ENCODE measurements around the gene BTNL2. TPM values are rescaled to one million over a fixed set of nuclear protein-coding genes. Genes with fewer than 3 reads are reported as not detected.

Gene BTNL2, protein sequence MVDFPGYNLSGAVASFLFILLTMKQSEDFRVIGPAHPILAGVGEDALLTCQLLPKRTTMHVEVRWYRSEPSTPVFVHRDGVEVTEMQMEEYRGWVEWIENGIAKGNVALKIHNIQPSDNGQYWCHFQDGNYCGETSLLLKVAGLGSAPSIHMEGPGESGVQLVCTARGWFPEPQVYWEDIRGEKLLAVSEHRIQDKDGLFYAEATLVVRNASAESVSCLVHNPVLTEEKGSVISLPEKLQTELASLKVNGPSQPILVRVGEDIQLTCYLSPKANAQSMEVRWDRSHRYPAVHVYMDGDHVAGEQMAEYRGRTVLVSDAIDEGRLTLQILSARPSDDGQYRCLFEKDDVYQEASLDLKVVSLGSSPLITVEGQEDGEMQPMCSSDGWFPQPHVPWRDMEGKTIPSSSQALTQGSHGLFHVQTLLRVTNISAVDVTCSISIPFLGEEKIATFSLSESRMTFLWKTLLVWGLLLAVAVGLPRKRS
- not detected for total RNA-seq

DNA sequence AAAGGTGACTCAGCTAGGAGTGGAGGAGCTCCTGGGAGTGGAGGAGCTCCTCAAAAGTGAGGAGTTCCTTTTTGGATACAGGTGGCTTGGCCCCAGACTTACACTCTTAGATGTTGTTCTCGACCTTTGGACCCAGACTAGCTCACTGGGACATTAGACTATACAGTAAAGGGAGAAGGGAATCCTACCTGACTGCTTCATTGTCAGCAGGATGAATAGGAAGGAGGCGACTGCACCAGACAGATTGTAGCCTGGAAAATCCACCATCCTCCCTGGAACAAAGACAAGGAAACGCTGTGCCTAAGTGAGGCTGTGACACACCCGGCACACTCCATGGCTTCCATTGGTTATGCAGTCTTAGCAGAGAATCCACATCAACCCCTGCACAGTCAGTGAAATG lies at the start of gene BTNL2:
Gene BTNL2, minus strand, starts transcription at position 325 of the 400 bp plus-strand sequence. Its CDS starts 58 bp downstream, at position 267.
- peaks cover 75% of the 10 kb centered on the region for H3K27me3 ChIP-seq
- no peaks in the 10 kb centered on the region for H3K36me3 ChIP-seq

GRCh38 chr6:32449088-32449736 lies 42.2 kb upstream of the BTNL2 start:
- 80 to 100% methylated on average over 2 of the region's 3 CpGs for WGBS, 2 donors (ENCODE audit: low coverage in 1 of 2)

More for the DNA sequence above, at the start of gene BTNL2:
- no peaks in the 10 kb centered on the region for H3K4me1 ChIP-seq
- TF ChIP-seq POLR2AphosphoS5 (IDR thresholded peaks at IDR 0.05) (no peak), POLR2A (IDR thresholded peaks at IDR 0.05) (no peak), EP300 (IDR thresholded peaks at IDR 0.05) (no peak), CTCF (IDR thresholded peaks at IDR 0.05) (no peak)
- no peak for ATAC-seq
- no peak within 1 kb of the TSS for H3K27ac ChIP-seq
- WGBS, 2 donors (ENCODE audit: low coverage in 1 of 2), result 46 to 60% methylated on average over 2 to 3 of the region's 4 CpGs
- no peaks in the 10 kb centered on the region for H3K9me3 ChIP-seq
- no peak within 1 kb of the TSS for H3K4me3 ChIP-seq

GRCh38 chr6:32447932-32448331 lies 41.0 kb upstream of the BTNL2 start:
- TF ChIP-seq POLR2A (IDR thresholded peaks at IDR 0.05) (no peak), CTCF (IDR thresholded peaks at IDR 0.05) (no peak), EP300 (IDR thresholded peaks at IDR 0.05) (no peak), POLR2AphosphoS5 (IDR thresholded peaks at IDR 0.05) (no peak)
- no peaks in the 10 kb centered on the region for H3K36me3 ChIP-seq
- no peak overlapping the region for H3K4me3 ChIP-seq
- no peaks in the 10 kb centered on the region for H3K9me3 ChIP-seq
- no peaks in the 10 kb centered on the region for H3K4me1 ChIP-seq
- no peak overlapping the region for H3K27ac ChIP-seq
- peaks cover 8% of the 10 kb centered on the region for H3K27me3 ChIP-seq
- no peak for ATAC-seq

More at GRCh38 chr6:32449088-32449736, 42.2 kb upstream of the BTNL2 start:
- Histone ChIP-seq H3K27me3 (peaks cover 18% of the 10 kb centered on the region), H3K4me3 (no peak overlapping the region), H3K27ac (no peak overlapping the region), H3K36me3 (no peaks in the 10 kb centered on the region), H3K9me3 (no peaks in the 10 kb centered on the region), H3K4me1 (no peaks in the 10 kb centered on the region)
- no peak for TF ChIP-seq CTCF (IDR thresholded peaks at IDR 0.05)
- TF ChIP-seq POLR2A (IDR thresholded peaks at IDR 0.05), result no peak
- ATAC-seq, result no peak

- TF ChIP-seq CTCF (IDR thresholded peaks at IDR 0.05) (no peak), EP300 (IDR thresholded peaks at IDR 0.05) (no peak), POLR2A (IDR thresholded peaks at IDR 0.05) (no peak), POLR2AphosphoS5 (IDR thresholded peaks at IDR 0.05) (no peak)
- WGBS, 2 donors (ENCODE audit: low coverage in 1 of 2), result 51 to 61% methylated on average over 3 of the region's 3 CpGs
- Histone ChIP-seq H3K27me3 (peaks cover 15% of the 10 kb centered on the region), H3K4me3 (no peak overlapping the region), H3K27ac (no peak overlapping the region), H3K9me3 (no peaks in the 10 kb centered on the region), H3K36me3 (no peaks in the 10 kb centered on the region), H3K4me1 (no peaks in the 10 kb centered on the region)
- no peak for ATAC-seq
Observed at GRCh38 chr6:32445321-32445854, 38.4 kb upstream of the BTNL2 start.

All from gastroesophageal sphincter (tissue), 4 donors.